Measurements from ENCODE around the gene FKBP8.

FKBP8 gene

GRCh38 chr19:18542941-18543813 lies at the start of gene FKBP8:
FKBP8 (minus strand) TSS chr19:18543573; CDS start chr19:18541970, 1,603 bp downstream.
- TF ChIP-seq, protein P1, sequence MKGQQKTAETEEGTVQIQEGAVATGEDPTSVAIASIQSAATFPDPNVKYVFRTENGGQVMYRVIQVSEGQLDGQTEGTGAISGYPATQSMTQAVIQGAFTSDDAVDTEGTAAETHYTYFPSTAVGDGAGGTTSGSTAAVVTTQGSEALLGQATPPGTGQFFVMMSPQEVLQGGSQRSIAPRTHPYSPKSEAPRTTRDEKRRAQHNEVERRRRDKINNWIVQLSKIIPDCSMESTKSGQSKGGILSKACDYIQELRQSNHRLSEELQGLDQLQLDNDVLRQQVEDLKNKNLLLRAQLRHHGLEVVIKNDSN (IDR thresholded peaks at IDR 0.05) = no peak
- TF ChIP-seq NFIC (IDR thresholded peaks at IDR 0.05) = no peak
- TF ChIP-seq ZBTB7A (IDR thresholded peaks at IDR 0.05; ENCODE audit: low read depth) = peak; percentile 98
- 0 out of 2 replicates have a peak, but pooled peaks have one; percentile 22 for TF ChIP-seq TAF1 (IDR thresholded peaks at IDR 0.05; ENCODE audit: low read depth)

DNA sequence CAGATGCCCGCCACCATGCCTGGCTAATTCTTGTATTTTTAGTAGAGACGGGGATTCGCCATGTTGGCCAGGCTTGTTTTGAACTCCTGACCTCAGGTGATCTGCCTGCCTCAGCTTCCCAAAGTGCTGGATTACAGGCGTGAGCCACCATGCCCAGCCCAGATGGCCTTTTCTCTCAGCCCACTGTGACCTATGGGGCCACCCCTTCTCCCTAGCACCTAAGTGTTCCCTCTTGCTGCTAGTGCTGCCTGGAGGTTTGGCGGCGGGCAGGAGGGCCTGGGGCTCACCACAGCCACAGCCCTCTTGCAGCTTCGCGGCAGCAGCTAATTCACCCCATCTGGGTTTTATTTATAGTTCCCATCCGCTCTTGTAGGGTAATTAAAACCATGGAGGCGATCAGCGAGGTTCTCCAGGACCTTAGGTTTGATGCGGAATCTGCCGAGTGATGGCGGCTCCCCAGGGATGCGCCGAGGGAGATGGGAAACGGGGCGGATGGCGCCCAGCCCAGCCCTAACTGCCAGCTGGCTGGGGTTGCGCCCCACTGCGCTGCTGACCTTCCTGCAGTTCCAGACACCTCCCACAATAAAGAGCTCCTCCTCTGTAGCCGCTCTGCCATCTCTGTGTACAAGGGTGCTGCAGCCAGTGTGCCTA lies 48.5 kb upstream of the FKBP8 start:
- TF ChIP-seq REST (IDR thresholded peaks at IDR 0.05; ENCODE audit: low read depth) (no peak), TEAD4 (IDR thresholded peaks at IDR 0.05) (no peak), FOXM1 (IDR thresholded peaks at IDR 0.05; ENCODE audit: borderline replicate concordance, low read depth) (no peak), ZBTB7A (IDR thresholded peaks at IDR 0.05; ENCODE audit: low read depth) (no peak), NFIC (IDR thresholded peaks at IDR 0.05) (no peak), EGR1 (IDR thresholded peaks at IDR 0.05) (no peak), CREB1 (IDR thresholded peaks at IDR 0.05; ENCODE audit: low read depth) (no peak), CEBPB (IDR thresholded peaks at IDR 0.05) (no peak), MAX (IDR thresholded peaks at IDR 0.05) (no peak)
- TF ChIP-seq, protein P1 (IDR thresholded peaks at IDR 0.05) = no peak

DNA sequence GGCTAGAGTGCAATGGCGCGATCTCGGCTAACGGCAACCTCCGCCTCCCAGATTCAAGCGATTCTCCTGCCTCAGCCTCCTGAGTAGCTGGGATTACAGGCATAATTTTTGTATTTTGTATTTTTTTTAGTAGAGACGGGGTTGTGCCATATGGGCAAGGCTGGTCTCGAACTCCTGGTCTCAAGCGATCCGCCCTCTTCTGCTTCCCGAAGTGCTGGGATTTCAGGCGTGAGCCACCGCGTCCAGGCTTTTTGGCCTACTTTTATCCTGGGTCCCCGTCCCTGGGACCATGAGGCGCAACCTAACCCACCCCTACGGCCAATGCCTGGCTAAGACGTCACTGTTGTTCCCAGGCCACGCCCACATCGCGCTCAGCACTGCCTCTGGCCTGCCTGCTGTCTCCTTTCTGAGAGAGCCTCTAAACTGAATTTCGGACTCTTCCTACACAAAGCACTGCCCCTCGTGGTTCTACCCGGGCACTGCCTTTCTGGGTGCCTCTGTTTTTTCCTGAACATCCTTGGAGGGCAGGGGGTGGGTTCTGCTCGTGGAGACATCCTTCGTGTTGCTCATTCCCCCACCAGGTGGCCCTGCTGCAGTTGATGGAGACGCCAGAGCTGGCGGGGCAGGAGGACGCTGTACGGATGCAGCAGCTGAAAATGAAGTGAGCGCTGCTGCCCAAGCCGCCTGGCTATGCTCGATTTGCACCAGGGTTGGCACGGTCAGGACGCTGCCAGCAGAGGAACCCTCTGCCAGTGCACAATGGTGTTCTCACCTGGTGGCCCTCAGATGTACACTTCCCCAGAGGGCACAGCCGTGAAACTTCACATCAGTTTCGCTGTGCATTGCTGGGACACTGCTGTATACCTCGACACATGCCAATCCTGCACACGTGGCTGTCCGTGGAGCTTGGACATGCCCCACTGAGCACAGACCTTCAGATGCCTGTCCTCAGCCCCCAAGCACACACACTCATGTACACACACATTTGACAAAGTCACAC lies 47.2 kb upstream of the FKBP8 start:
- no peak for TF ChIP-seq ZBTB7A (IDR thresholded peaks at IDR 0.05; ENCODE audit: low read depth)
- TF ChIP-seq MAX (IDR thresholded peaks at IDR 0.05) = no peak
- TF ChIP-seq, protein P1 (IDR thresholded peaks at IDR 0.05) = no peak
- TF ChIP-seq FOXM1 (IDR thresholded peaks at IDR 0.05; ENCODE audit: borderline replicate concordance, low read depth) = no peak
- TF ChIP-seq CREB1 (IDR thresholded peaks at IDR 0.05; ENCODE audit: low read depth) = no peak
- TF ChIP-seq TAF1 (IDR thresholded peaks at IDR 0.05; ENCODE audit: low read depth) = no peak
- no peak for TF ChIP-seq TCF12 (IDR thresholded peaks at IDR 0.05; ENCODE audit: low read depth)
- TF ChIP-seq TEAD4 (IDR thresholded peaks at IDR 0.05) = no peak
- no peak for TF ChIP-seq CEBPB (IDR thresholded peaks at IDR 0.05)
- TF ChIP-seq EGR1 (IDR thresholded peaks at IDR 0.05) = no peak
- TF ChIP-seq YY1 (IDR thresholded peaks at IDR 0.05; ENCODE audit: low read depth) = no peak
- TF ChIP-seq NFIC (IDR thresholded peaks at IDR 0.05) = no peak
- no peak for TF ChIP-seq RAD21 (IDR thresholded peaks at IDR 0.05; ENCODE audit: low read depth)
- no peak for TF ChIP-seq EP300 (IDR thresholded peaks at IDR 0.05; ENCODE audit: borderline replicate concordance)
- TF ChIP-seq REST (IDR thresholded peaks at IDR 0.05; ENCODE audit: low read depth) = no peak

All from Ishikawa (cell line).